ENCODE data around the gene ERF.
A peak's percentile ranks its signal among the peaks of the same experiment; 100 is the strongest.

Gene ERF

GRCh38 chr19:42219812-42220750 is 34.8 kb downstream of the ERF start, which contains the start of gene ZNF526:
ZNF526 (plus strand) TSS chr19:42220312; CDS start chr19:42224404, 4,092 bp downstream.
- DNase-seq (ENCODE audit: extremely low spot score, insufficient read length, low read depth): peak; percentile 99
- peak; percentile 97 for FAIRE-seq

- peak; percentile 99 for FAIRE-seq
- DNase-seq (ENCODE audit: extremely low spot score, insufficient read length, low read depth): peak; percentile 95
Observed at GRCh38 chr19:42217520-42218437, 37.1 kb downstream of the ERF start, which contains the start of gene DEDD2. DEDD2 (minus strand) TSS chr19:42217677; CDS start chr19:42217007, 670 bp downstream.

GRCh38 chr19:42216653-42217519 is 38.0 kb downstream of the ERF start:
- DNase-seq (ENCODE audit: extremely low spot score, insufficient read length, low read depth): no peak
- FAIRE-seq: no peak

- no peak for FAIRE-seq
- DNase-seq (ENCODE audit: extremely low spot score, insufficient read length, low read depth): no peak
Observed at GRCh38 chr19:42214810-42215485, 40.0 kb downstream of the ERF start.

- DNase-seq (ENCODE audit: extremely low spot score, insufficient read length, low read depth) (no peak), FAIRE-seq (no peak)
Observed at GRCh38 chr19:42212886-42213285, 42.0 kb downstream of the ERF start.

GRCh38 chr19:42208612-42209011 is 46.3 kb downstream of the ERF start:
- DNase-seq (ENCODE audit: extremely low spot score, insufficient read length, low read depth): no peak
- FAIRE-seq: no peak

GRCh38 chr19:42207767-42208271 is 47.1 kb downstream of the ERF start:
- no peak for FAIRE-seq
- DNase-seq (ENCODE audit: extremely low spot score, insufficient read length, low read depth): no peak

GRCh38 chr19:42206871-42207755 is 47.8 kb downstream of the ERF start:
- no peak for FAIRE-seq
- DNase-seq (ENCODE audit: extremely low spot score, insufficient read length, low read depth): no peak

- FAIRE-seq (no peak), DNase-seq (ENCODE audit: extremely low spot score, insufficient read length, low read depth) (no peak)
Observed at GRCh38 chr19:42204664-42205063, 50.3 kb downstream of the ERF start.

- FAIRE-seq (no peak), DNase-seq (ENCODE audit: extremely low spot score, insufficient read length, low read depth) (no peak)
Observed at GRCh38 chr19:42203700-42204099, 51.2 kb downstream of the ERF start.

- DNase-seq (ENCODE audit: extremely low spot score, insufficient read length, low read depth) (no peak), FAIRE-seq (no peak)
Observed at GRCh38 chr19:42202290-42202880, 52.5 kb downstream of the ERF start.

- DNase-seq (ENCODE audit: extremely low spot score, insufficient read length, low read depth): no peak
- peak; percentile 98 for FAIRE-seq
Observed at GRCh38 chr19:42201489-42202289, 53.2 kb downstream of the ERF start.

- FAIRE-seq (no peak), DNase-seq (ENCODE audit: extremely low spot score, insufficient read length, low read depth) (no peak)
Observed at GRCh38 chr19:42200116-42200715, 54.7 kb downstream of the ERF start.

- FAIRE-seq (peak; percentile 98), DNase-seq (ENCODE audit: extremely low spot score, insufficient read length, low read depth) (no peak)
Observed at GRCh38 chr19:42199440-42200115, 55.4 kb downstream of the ERF start.

- DNase-seq (ENCODE audit: extremely low spot score, insufficient read length, low read depth) (no peak), FAIRE-seq (no peak)
Observed at GRCh38 chr19:42198676-42199439, 56.1 kb downstream of the ERF start.
